Stimulated activated CD4-positive, alpha-beta T cell treated with anti-CD3 and anti-CD28 coated beads, Interleukin-12 subunit alpha, Interleukin-12 subunit beta, amount 100 ng/mL, for 24 hours (primary cell): Measurements from ENCODE around the gene P2RY11.

ENCODE experiments used
- DNase-seq, 2 experiments: peaks; one replicate each; pipeline ENCODE4 v3.0.0-alpha.2; 2020; ENCODE audit warnings: low read depth in 2 of 2

Gene P2RY11

DNA sequence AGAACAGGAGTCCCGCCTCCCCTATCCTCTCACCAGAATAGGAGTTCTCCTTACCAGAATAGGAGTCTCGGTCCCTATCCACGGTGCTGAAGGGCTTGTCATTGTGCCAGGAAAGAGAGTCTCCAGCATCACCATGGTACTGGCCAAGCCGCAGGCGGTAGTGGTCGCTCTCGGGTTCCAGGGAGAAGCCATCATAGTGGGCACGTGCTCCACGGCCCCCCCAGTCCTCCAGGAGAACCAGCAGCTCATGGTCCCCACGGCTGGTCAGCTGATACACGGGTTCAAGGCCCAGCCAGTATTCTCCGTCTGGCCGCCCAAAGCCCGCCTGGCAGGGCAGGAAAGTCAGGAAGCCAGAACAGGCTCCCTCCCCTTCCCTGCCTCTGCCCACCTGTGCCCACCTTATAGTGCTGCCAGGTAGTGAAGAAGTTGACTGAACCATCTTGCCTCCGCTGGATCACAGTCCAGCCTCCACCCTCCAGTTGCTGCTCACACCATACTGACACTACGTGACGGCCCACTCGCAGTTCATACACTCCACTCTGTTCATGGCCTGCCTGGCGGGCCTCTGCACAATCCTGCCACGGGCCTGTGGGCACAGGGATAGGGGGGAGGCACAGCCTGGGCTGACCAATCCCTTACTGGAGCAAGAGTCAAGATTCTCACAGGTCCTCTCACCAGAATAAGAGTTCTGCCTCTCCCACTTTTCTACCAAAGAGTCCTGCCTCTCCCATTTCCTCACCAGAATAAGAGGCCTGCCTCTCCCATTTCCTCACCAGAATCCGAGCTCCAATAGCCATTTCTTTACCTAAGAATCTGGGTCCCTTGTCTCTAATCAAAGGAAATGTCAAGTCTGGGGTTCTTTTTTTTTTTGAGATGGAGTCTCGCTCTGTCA lies 18.0 kb upstream of the P2RY11 start:
- DNase-seq = no peak

DNA sequence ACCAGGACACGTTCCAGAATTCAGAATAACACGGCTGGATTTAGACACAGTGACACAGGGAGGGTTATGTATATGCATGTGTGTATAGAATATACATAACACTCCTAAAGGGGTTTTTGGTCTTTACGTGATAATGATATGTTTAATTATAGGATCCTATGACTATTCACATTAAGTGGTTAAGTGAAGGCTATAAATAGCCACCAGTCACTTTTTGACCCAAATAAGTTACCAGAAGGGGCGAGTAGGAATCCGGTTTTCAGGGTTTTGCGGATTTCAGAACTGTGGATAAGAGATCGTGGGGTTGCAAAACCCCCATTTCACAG lies 15.9 kb upstream of the P2RY11 start:
- no peak for DNase-seq

DNA sequence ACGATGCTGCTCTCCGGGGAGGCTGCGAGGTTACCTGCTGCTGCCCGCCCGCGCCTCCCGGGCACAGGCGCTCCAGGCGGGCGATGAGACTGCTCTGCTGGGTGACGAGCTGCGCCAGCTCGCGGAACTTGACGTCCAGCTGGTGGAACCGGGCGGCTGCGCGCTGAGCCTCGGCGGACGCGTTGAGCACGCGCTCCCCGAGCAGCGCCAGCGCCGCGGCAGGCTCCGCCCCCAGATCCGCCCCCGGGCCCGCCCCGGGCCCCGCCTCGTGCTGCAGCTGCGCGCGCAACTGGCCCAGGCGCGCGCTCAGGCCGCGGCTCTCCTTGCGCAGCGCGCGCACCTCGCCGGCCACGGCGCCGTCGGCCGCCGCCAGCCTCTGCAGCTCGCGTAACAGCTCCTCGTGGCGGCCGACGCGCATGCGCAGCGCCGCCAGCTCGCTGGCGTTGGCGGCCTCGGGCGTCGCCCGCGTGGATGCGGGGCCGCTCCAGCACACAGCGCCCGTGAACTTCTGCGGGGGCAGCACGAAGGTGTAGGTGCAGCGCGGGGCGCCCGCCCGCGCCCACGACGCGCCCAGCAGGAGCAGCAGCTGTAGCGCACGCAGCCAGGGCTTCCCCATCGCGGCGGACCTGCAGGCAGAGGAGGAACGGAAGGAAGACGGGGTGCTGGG lies 15.4 kb upstream of the P2RY11 start:
- DNase-seq = peak; percentile 77 to 78

DNA sequence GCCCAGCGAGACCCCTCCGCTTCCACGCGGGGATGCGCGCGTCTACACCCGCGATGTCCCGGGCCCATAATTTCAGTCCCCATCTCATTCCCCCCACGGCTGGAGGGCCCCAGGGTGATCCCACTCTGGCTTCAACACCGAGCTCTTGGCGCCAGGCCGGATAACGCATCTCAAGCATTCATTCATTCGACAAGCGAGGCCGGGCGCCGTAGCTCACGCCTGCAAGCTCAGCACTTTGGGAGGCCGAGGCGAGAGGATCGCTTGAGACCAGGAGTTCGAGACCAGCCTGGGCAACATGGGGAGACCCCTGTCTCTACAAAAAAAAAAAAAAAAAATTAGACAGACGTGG lies 14.9 kb upstream of the P2RY11 start:
- no peak for DNase-seq

DNA sequence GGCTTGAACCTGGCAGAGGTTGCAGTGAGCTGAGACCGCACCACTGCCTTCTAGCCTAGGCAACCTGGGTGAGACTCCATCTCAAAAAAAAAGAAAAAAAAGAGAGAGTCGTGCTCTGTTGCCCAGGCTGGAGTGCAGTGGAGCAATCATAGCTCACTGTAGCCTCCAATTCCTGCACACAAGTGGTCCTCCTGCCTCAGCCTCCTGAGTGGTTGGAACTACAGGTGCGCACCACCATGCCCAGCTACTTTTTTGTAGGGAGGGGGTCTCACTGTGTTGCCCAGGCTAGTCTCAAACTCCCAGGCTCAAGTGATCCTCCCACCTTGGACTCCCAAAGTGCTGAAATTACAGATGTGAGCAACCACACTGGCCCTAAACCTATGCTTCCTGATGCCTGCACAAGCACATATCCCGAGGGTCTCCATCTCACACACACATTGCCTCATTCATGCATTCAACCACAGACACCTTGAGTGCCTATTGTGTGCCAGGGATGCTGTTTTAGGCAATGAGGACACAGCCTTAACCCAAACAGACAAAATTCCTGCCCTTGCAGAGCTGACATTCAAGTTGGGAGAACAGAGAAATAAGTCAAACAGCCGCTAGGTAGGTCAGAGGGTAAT lies 11.2 kb upstream of the P2RY11 start:
- no peak for DNase-seq

DNA sequence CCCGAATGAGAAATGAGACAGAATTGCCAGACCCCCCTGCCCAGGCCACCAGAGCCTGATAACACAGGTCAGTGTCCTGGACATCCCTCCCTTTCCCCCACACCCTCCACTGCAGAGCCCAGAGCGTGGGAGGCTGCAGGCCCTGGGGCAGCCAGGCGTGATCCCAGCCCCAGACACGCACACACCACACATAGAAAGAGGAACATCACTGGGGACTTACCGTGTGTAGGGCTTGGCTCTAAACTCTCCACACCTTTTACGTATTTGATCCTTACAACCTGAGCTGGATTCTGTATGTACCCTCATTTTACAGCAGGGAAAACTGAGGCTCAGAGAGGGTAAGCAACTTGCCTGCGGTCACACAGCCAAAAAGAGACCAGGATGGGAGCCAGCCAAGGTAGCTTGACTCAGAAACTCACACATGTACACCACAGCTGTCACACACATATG lies 8.7 kb upstream of the P2RY11 start:
- no peak for DNase-seq

DNA sequence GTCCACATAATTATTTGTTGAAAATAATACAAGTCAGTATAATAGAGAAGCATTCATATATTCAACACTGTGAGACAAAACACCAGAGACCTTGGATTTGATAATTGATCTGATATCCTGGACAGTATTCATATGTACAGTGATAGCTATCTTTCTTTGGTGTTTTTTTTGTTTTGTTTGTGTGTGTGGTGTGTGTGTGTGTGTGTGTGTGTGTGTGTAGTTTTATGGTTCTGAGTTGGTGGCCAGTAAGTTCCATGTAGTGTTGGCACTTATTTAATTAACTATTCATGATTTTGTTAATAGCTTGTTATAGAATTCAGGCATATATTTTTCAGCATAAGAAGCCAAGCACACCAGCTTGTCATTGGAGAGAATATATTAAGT lies 7.4 kb upstream of the P2RY11 start:
- DNase-seq = no peak

DNA sequence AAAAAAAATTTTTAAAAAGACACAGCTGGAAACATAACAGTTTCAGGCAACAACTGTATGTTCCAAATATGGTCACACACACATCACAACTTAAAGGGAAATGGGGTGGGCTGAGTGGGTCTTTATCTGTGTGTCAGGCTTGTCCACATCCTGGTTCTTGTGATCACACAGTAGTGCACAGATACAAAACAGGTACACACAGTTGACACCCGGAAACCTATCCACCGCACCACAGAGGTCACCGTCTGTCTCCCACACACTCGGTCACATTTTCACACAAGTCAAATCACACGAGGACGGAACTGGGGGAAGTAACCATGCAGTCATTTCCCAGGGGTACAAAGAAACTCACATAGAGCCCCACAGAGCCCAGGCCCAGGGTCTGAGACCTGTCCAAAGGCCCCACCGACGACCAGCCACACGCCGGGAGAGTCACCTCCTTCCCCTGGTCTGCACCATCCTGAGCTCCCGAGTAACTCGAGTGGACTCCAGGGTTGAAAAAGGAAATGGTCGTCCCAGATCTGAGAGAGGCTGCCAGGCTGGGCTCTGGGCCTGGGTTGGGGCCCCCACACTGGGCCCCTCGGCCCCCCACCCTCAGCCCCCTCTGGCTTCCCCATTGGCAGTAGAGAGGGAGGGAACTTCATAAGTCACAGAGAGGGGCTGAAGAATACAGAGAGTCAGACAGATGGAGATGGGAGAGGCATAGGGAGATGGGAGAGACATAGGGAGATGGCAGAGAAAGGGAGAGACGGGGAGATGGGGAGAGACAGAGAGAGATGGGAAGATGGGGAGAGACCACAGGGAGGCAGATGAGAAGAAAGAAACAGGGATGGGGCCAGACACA lies 6.6 kb upstream of the P2RY11 start:
- peak in 1 of 2 experiments; percentile 66 for DNase-seq

DNA sequence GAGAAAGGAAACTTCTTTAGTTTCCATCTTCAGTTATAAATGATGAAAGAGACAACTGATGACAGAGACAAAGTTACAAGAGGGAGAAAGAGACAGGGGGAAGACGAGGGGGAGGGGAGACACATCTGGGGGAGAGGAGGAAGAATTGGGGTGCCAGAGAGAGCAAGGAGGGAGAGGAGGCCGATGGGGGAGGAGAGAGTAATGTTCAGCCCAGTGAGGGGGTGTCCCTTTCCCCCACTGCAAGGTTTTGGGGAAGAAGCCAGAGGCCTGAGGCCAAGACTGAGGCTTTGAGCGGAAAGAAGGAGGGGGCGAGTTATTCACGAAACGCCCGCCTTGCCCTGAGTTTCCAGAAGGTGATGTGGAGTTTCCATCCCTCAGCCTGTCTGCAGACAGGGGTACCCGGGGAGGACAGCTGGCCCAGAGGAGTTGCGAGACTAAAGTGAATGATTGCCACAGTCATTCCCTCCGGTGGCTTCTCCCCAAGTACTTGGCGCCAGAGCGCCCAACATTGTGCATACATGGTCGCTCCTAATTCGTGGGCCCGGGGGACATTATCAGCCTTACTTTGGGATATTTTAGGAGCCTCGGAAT lies 5.9 kb upstream of the P2RY11 start:
- DNase-seq = peak; percentile 68 to 80

DNA sequence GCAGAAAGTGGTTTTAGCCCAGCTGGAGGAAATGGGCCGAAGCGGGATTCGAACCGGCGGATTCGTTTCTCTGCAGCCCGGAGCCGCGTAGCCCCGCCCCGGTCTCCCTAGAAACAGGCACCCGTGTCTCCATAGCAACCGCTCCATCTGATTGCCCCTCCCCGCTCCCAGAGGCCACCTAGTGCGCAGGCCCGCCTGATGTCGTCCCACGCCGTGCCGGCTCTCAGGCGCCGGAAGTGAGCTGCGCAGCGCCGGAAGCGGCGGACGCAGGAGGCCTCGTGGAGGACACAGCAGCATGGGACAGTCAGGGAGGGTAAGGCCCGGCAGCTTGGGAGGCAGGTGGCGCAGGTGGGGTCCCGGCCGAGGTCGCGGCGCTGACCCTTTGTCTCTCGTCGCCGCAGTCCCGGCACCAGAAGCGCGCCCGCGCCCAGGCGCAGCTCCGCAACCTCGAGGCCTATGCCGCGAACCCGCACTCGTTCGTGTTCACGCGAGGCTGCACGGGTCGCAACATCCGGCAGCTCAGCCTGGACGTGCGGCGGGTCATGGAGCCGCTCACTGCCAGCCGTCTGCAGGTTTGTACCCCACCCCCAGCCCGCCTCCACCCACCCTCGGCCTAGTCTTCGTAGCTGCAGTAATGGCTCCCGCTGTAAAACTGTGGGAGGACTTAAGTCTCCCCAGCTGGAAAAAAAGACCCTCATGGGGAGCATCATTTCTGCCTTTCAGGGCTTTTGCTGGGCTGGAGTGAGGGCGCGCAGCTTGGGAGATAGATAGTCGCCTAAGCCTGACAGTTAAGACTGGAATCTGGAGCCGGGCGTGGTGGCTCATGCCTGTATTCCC lies 5.2 kb upstream of the P2RY11 start, which contains the start of gene PPAN:
TSS of gene PPAN (plus strand) at position 263 of the 837 bp plus-strand sequence. CDS start at position 296, 33 bp downstream.
- DNase-seq = peak; percentile 92 to 95

DNA sequence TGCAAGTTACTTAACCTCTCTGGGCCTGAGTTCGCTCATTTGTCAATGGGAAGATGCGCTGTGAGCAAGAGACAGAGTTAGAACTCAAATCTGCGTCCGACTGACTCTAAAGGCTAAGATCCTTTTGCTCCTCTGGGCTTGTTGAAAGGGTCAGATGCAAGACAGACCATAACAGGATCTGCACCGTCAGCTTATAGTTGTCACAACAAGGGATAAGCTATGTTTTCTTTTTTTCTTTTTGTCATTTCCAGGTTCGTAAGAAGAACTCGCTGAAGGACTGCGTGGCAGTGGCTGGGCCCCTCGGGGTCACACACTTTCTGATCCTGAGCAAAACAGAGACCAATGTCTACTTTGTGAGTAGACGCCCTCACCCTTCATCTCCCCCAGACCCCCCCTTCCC lies 4.2 kb upstream of the P2RY11 start:
- DNase-seq = no peak

DNA sequence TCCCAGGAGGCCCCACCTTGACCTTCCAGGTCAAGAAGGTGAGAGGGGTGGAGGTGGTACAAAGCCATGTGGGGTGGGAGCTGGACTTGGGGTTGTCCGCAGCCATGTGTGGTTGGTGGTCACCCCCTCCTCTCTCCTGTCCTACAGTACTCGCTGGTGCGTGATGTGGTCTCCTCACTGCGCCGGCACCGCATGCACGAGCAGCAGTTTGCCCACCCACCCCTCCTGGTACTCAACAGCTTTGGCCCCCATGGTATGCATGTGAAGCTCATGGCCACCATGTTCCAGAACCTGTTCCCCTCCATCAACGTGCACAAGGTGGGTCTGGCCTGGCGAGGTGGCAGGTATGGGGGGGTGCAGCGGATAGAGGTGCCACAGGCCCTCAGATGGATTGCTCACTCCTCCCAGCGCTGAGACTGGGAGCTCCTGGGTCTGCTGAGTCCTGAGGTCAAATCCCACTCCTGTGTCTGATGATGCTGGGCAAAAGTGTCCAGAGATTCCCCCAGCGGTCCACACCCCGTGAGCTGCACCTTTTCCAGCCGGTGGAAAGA lies 3.6 kb upstream of the P2RY11 start:
- no peak for DNase-seq

DNA sequence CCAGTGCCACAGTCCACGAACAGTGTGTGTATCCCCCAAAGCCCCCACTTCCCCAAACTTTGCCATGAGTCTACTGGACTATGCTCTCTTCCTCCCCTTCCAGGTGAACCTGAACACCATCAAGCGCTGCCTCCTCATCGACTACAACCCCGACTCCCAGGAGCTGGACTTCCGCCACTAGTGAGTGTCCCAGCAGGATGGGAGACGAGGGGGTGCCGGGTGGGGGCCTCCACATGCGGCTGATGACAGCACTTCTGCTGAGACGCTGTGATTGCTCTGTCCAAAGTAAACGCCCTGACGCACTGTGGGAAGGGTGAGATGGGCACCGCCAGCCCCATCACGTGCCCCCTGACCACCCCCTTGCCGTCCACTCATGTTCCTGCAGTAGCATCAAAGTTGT lies 2.0 kb upstream of the P2RY11 start:
- no peak for DNase-seq

DNA sequence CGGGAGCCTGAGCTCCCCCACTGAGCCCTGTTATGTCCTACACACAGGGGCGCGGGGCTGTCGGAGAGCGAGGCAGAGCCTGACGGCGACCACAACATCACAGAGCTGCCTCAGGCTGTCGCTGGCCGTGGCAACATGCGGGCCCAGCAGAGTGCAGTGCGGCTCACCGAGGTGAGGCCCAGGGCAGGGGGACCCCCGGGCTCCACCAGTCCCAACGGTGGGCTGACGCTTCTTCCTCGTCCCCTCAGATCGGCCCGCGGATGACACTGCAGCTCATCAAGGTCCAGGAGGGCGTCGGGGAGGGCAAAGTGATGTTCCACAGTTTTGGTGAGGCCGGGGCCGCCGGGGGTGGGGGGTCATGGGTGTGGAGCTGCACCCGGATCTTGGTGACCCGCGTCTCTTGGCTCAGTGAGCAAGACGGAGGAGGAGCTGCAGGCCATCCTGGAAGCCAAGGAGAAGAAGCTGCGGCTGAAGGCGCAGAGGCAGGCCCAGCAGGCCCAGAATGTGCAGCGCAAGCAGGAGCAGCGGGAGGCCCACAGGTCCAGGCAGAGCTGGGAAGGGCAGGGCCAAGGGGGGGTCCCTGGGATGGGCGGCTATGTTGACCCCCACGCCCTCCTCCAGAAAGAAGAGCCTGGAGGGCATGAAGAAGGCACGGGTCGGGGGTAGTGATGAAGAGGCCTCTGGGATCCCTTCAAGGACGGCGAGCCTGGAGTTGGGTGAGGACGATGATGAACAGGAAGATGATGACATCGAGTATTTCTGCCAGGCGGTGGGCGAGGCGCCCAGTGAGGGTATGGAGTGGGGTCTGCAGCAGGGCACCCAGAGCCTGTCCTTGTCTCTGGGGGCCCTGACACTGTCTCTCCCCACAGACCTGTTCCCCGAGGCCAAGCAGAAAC lies 1.2 kb upstream of the P2RY11 start:
- DNase-seq = no peak

DNA sequence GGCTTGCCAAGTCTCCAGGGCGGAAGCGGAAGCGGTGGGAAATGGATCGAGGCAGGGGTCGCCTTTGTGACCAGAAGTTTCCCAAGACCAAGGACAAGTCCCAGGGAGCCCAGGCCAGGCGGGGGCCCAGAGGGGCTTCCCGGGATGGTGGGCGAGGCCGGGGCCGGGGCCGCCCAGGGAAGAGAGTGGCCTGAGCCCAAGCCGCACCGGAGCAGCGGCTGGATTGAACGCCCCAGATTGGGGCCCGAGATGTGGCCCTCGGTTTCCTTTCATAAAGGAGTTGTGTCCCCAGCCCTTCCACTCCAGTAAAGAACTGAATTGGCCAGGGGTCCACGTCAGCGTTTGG lies 548 bp upstream of the P2RY11 start:
- DNase-seq = no peak

DNA sequence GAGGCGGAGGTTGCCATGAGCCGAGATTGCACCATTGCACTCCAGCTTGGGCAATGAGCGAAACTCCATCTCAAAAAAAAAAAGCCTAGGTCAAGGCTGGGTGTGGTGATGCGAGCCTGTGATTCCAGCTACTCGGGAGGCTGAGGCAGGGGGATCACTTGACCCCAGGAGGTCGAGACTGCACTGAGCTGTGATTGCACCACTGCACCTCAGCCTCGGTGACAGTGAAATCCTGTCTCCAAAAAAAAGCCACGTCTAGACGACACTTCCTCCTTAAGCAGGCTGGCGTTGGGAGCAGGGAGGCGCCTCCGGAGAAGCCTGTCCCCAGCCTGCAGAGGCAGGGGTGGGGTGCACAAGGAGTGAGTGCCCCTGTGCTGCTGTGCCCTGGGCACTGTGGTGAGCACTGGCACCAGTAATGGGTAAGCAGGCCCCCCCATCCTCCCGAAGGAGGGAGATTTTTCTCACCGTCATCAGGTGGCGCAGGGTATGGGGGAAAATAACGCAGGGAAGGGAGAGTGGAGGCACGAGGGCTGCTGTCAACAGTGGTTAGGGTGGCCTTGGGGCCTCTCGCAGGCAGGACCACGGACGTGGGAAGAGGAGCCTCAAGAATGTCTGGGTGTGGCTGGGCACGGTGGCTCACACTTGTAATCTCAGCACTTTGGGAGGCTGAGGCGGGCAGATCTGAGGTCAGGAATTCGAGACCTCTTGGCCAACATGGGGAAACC lies 706 bp downstream of the P2RY11 start:
- peak in 1 of 2 experiments; percentile 68 for DNase-seq

DNA sequence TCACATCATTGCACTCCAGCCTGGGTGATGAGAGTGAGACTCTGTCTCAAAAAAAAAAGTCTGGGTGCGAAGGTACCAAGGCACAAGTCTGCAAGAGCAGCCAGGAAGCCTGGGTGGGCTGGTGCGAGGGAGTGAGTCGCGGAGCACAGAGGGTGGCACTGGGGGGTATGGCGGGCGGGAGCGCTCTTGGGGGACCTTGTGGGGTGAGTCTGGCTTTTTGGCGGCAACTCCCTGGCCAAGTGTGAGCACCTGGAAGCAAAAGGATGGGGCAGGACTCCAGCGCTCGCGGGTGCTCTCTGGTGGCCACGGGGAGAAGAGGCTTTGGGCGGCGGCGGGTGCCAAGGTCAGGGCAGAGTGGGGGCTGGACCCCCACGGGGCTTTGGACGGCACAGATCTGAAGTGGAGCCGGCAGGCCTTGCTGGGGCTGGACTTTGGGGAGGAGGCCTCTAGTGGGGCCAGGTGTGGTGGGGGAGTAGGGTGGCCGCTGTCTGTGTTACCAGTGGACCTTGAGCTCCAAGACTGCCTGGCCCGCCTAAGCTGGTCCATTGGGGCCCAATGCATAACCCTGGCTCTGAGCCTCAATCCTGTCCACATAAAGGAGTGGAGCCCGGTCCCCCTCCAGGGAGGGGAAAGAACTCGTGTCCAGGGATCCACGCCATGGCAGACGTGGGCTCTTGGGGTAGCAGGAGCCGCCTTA lies 1.6 kb downstream of the P2RY11 start:
- DNase-seq = peak in 1 of 2 experiments; percentile 70

DNA sequence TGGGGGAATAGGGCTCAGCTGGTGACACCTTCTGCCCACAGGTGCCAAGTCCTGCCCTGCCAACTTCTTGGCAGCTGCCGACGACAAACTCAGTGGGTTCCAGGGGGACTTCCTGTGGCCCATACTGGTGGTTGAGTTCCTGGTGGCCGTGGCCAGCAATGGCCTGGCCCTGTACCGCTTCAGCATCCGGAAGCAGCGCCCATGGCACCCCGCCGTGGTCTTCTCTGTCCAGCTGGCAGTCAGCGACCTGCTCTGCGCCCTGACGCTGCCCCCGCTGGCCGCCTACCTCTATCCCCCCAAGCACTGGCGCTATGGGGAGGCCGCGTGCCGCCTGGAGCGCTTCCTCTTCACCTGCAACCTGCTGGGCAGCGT lies 2.1 kb downstream of the P2RY11 start:
- no peak for DNase-seq
